Stimulated activated naive CD4-positive, alpha-beta T cell (primary cell): ENCODE measurements around the gene HTR2A.

Source experiments
- DNase-seq, 6 experiments: peaks; one replicate each; lab custom pipeline; 2025; lab: John Stamatoyannopoulos, UW

HTR2A gene

GRCh38 chr13:46896341-46897137, at the start of gene HTR2A:
Gene HTR2A, minus strand, starts transcription at chr13:46897053. Its CDS starts 1,147 bp downstream, at chr13:46895906.
- DNase-seq = peak in 1 of 6 experiments; percentile 2

DNA sequence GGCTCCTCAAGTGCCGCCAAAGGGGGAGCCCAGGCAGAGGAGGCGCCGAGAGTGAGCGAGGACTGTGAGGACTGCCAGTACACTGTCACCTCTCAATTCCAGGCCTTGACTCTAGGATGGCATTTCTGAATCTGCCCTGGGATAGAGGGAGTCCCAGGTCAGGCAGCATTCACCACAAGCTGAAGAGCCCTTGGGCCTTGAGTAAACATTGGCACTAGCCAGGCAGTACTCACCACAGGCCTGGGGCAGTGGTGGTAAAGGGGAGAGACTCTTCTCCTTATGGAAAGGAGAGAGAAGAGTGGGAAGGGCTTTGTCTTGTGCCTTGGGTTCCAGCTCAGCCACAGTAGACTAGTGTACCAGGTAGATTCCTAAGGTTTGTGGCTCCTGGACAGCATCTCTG, 39.7 kb upstream of the HTR2A start:
- DNase-seq = no peak

DNA sequence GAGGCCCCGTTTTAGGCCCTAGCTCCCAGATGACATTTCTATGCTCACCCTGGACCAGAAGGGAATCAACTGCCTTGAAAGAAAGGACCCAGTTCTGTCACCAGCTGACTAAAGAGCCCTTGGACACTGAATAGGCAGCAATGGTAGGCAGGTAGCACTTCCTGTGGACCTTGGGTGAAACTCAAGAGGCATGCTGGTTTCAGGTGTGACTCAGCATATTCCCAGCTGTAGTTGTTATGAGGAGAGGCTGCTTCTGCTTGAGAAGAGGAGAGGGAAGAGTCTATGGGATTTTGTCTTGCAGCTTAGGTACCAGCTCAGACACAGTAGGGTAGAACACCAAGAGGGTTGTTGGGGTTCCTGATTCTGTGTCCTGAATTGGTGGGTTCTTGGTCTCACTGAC, 37.9 kb upstream of the HTR2A start:
- no peak for DNase-seq

DNA sequence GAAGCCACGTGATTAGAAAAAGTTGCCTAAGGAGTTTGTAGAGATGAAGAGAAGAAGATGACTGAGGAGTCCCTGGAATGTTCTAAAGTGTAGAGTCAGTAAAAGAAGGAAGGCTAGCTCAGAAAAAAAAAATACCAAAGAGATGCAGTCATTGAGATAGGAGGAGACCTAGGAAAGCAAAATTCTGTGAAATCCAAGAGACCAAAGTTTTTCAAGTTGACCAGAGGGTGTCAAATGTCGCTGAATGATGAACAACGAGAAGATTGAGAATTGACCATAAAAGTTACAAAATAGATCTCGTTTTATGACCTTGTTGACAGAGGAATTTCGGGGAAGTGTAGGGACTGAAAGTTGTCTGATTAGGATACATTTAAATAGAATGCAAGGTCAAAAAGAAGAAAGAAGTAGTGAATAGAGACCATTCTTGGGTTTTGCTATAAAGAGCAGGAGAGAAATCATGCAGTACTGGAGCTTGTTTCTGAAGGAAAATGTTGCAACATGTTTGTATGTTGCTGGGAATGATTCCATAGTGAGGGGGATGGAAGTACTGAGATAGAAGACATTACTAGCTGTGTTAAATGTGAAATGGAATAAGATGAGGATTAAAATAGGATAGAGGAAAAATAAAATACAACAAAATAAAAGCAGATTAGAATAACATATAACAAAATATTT, 30.2 kb upstream of the HTR2A start:
- DNase-seq = no peak

GRCh38 chr13:46925486-46925885, 28.6 kb upstream of the HTR2A start:
- DNase-seq = no peak

GRCh38 chr13:46914341-46914740, 17.5 kb upstream of the HTR2A start:
- no peak for DNase-seq

DNA sequence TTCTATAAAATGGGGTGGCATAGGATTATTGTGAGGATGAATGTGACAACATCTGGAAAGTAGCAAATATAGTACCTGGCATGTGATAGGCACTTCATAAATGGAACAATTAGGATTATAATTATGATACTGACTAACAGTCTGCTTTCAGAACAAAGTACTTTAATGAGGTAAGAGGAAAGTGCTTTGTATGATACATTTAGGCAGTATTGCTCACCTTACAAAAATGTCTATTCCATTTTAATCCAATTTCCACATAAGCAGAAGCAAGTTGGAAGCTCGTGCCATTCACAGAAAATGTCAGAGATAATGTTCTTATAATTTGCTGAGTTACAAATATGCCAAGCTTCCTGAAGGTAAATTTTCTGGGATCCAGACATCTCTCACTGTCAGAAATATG, 16.9 kb upstream of the HTR2A start:
- DNase-seq = no peak

- DNase-seq = no peak
These were observed 12.2 kb upstream of the HTR2A start for GRCh38 chr13:46909042-46909441.

DNA sequence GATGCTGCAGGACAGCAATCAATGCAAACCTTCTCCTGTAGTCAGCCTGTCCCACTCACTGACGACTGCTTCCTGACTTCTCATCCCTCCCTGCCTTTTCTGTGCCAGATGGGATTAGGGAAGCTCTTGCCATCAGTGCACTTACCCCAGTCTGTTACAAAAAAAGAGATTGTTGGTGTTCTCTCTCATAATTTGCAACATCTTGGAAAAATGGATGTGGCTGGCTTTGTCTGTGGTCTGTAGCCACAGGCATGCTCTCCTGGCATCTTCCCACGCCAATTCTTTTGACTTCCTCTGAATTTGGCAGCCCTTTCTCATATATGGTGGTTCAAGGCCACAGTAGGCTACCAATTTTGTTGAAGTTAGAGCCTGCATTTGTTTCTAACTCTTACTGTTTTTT, 11.6 kb upstream of the HTR2A start:
- DNase-seq = no peak

DNA sequence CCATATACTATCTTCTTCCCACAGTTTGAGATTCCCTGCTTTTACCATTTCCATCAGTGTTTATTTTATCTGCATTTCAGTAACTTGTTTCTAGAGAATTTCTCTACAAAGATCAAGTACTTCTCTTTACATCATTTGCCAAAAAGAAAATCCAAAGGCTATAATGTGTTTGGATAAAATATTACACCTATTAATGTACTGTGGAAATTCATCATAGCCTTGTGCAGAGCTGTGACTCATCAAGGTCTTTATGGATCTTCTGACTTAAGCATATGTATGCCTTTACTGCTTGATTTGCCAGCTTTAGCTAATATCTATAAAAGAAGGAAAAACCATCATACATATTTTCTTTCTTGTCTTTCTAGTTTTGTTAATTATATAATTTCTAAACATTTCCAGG, 9.6 kb upstream of the HTR2A start:
- no peak for DNase-seq

- DNase-seq = no peak
These were observed 8.4 kb upstream of the HTR2A start for GRCh38 chr13:46905249-46905648.

DNA sequence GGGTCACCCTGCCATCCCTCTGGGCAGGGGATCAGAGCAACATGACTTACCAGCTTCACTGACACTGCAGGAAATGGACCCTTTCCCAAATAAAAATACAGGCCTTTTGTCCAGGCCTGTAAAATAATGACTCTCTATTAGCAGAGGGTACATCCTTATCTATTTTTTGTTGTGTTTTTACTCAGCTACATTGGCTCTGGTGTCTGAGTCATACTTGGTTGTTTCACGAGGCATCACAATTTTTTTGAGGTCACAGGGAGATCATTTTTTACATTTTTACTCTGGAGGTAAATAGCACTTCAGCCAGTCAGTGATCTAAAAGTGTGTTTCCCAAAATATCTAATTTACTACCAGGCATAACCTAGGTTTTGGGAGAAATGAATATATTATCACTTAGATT, 6.9 kb upstream of the HTR2A start:
- DNase-seq = no peak

DNA sequence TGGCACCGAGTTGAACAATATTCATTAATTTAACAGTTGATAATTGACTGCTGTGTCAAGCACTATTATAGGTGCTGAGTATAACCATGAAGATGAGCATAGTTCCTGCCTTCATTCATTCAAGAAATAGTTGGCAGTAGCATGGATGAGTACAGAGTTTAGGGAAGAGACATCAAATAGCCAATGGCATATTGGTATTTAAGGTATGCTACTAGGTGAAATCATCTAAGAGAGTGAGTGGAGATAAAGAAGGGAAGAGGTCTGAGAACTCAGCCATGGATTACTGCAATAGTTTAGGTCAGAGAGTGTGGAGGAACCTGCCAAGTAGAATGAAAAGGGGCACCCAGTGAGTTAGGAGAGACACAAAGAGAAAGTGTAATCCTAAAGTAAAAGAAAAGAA, 4.9 kb upstream of the HTR2A start:
- DNase-seq = no peak

DNA sequence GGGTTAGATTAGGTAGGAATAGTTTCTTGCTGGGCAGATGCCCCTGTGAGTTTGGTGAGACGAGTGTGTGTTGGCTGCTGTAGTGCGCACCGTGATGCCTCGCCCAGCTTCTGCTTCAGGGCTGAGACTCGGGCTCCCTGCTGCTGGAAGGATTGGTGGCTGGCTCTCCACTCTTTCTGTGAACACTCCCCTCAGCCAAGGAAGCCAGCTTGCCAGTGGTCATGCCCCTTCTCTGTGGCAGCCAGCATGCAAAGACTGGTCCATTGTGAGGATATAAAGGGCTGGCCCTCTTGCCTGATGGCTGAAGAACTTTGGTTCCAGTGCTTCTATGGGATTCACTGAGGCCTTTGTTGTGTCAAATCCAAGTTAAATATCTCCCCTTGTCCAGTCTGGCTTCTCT, 2.9 kb upstream of the HTR2A start:
- no peak for DNase-seq

GRCh38 chr13:46895381-46895780, 1.5 kb downstream of the HTR2A start:
- no peak for DNase-seq

DNA sequence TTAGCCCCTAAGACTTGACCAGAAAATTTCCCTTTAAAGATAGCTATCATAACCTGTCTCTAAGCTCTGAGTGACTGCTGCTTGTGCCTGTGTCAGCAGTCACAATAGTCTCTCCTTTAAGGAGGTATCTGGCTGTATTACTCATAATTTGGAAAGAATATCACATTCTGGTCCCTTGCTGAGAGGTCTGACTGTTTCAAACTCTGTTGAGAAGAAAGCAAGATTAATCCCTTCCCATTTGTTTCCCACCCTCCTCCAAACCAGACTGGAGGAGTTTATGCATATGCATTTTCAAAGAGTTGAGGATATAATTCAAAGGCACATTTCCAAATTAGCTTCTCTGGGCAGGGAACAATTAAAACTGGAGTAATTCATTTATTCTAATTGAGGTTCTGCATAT, 2.3 kb downstream of the HTR2A start:
- DNase-seq = no peak

GRCh38 chr13:46893798-46894560, 2.9 kb downstream of the HTR2A start:
- DNase-seq = peak; percentile 25 to 72 (median 51)

DNA sequence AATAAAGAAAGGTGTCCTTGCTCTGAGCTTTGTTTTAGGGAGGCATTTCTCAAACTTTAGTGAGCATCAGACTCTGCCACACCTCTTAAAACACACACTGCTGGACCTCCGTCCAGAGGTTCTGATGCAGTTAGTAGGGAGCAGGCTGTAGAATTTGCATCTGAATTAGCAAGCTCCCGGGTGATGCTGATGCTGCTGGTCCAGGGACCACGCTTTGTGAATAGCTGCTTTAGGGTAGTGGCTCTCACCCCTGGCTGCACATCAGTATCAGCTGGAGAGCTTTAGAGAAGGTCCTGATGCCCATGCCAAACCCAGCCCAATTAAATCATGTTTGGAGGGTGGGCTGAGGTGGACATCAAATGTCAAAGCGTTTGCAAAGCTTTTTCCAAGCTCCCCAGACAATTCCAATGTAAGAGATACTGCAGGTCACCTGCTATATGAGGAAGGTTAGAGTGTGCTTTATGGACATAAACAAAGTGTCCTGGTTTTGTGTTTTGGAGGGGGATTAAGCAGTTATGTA, 3.6 kb downstream of the HTR2A start:
- no peak for DNase-seq

- no peak for DNase-seq
These were observed 11.8 kb downstream of the HTR2A start for GRCh38 chr13:46885018-46885417.

DNA sequence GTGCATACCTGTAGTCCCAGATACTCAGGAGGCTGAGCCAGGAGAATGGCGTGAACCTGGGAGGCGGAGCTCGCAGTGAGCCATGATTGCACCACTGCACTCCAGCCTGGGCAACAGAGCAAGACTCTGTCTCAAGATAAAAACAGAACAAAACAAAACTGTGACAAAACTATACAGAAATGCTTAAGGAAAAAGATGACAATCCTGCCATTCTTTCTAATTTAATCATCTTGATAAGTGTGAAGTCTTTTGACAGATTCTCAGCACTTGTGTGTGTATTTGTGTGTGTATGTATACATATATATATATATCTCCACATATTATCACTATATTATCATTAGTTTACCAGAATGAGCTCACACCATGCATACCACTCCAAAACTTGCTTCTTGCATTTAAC, 12.3 kb downstream of the HTR2A start:
- no peak for DNase-seq

- no peak for DNase-seq
These were observed 15.2 kb downstream of the HTR2A start for GRCh38 chr13:46881621-46882020.

- DNase-seq = no peak
These were observed 22.8 kb downstream of the HTR2A start for GRCh38 chr13:46874006-46874405.

DNA sequence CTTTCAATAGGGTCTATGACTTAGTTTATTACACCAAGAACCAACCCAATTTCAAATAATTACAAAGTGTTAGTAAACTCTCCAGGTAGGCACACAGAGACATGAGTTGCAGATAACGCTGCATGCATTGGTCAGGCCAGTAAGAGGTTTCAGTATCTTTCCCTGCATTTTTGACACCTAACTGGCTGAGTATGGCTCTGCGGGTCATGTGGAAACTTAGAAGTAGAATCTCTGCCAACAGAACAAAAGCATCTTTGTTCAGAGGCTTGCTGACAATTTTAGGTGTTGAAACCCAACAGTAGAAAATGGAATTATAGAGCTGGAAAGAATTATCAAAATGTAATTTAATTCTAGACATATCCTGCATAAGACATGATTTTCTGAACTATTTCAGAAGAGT, 25.3 kb downstream of the HTR2A start:
- DNase-seq = no peak
